GM12878 (cell line): ENCODE data around the gene IFITM2. TPM values are rescaled to one million over a fixed set of nuclear protein-coding genes. Genes with fewer than 3 reads are reported as not detected.

Source experiments
- ATAC-seq: fragments of 200-7000 bp; cut with Tn5 transposase; 3 replicates; pipeline ENCODE4 v1.9.1; 2020; ENCODE audit warnings: mild to moderate bottlenecking, moderate library complexity
- BruUV-seq: library from RNA; stranded (reverse); fragments of 400-500 nt; replicated peaks from 2 replicates; lab custom pipeline; 2021; lab: Mats Ljungman, UMichigan
- CTCF ChIA-PET: fragments of 300-600 bp; sonication (Branson Sonifier 250); formaldehyde crosslinking; extraction: SDS; loops from one replicate; lab custom pipeline; 2021; ENCODE audit warnings: inconsistent platforms; lab: Yijun Ruan, JAX
- POLR2A ChIA-PET: fragments of 350-600 bp; formaldehyde crosslinking; extraction: SDS; loops from one replicate; lab custom pipeline; 2021; ENCODE audit warnings: inconsistent platforms; lab: Charles Lee
- RAD21 ChIA-PET: fragments of 300-600 bp; sonication (Branson Sonifier 250); formaldehyde crosslinking; loops from one replicate; lab custom pipeline; 2023; ENCODE audit warnings: antibody characterized with exemption; ENCODE audit not compliant: unreplicated experiment; lab: Charles Lee
- SMC1A ChIA-PET: fragments of 300-600 bp; sonication (Branson Sonifier 250); formaldehyde crosslinking; loops from one replicate; lab custom pipeline; 2023; ENCODE audit not compliant: unreplicated experiment, uncharacterized antibody; lab: Charles Lee
- DNase-seq: peaks from one replicate; pipeline ENCODE4 v3.0.0-alpha.2; 2011; ENCODE audit warnings: low read depth, low spot score
- FAIRE-seq: peaks from 3 replicates; lab custom pipeline; 2011; peaks lifted over from hg19 to GRCh38; lab: Jason Lieb, UNC
- H2AFZ ChIP-seq: 2 replicates; pipeline ENCODE4 v1.6.0; 2011; ENCODE audit warnings: low read depth, low read length, control low read depth; ENCODE audit not compliant: control insufficient read depth
- H3K27ac ChIP-seq: 2 replicates; pipeline ENCODE4 v1.5.1; 2011; ENCODE audit warnings: control low read depth; ENCODE audit not compliant: control insufficient read depth, insufficient read depth
- H3K27me3 ChIP-seq, 2 experiments: replicated peaks in 1 of 2; 2 replicates each; pipeline versions ENCODE4 v1.6.0 to v1.6.1; 2011; ENCODE audit warnings: low read length in 1 of 2; ENCODE audit not compliant: control insufficient read depth in 2 of 2, insufficient read depth in 2 of 2
- H3K36me3 ChIP-seq, 2 experiments: 2 replicates each; pipeline ENCODE4 v1.5.1; 2011; ENCODE audit warnings: low read length in 1 of 2; ENCODE audit not compliant: control insufficient read depth in 2 of 2, insufficient read depth in 2 of 2
- H3K4me1 ChIP-seq: 2 replicates; pipeline ENCODE4 v1.6.1; 2011; ENCODE audit warnings: mild to moderate bottlenecking, low read length, moderate library complexity, mixed read lengths; ENCODE audit not compliant: control insufficient read depth, insufficient read depth
- H3K4me2 ChIP-seq: 2 replicates; pipeline ENCODE4 v1.6.0; 2011; ENCODE audit warnings: control low read depth; ENCODE audit not compliant: control insufficient read depth, insufficient read depth
- H3K4me3 ChIP-seq: fragments of 200-600 bp; sonication (generic); 2 replicates; pipeline ENCODE4 v1.5.1; 2016
- H3K79me2 ChIP-seq: 2 replicates; pipeline ENCODE4 v1.6.0; 2011; ENCODE audit warnings: low read length; ENCODE audit not compliant: control insufficient read depth, insufficient read depth
- H3K9ac ChIP-seq: 2 replicates; pipeline ENCODE4 v1.8.0; 2011; ENCODE audit warnings: low read length, control low read depth, mixed read lengths; ENCODE audit not compliant: control insufficient read depth, insufficient read depth
- H3K9me3 ChIP-seq: replicated peaks from 3 replicates; pipeline ENCODE4 v1.5.1; 2011; ENCODE audit warnings: mild to moderate bottlenecking, low read length; ENCODE audit not compliant: control insufficient read depth, insufficient read depth
- H4K20me1 ChIP-seq: 2 replicates; pipeline ENCODE4 v1.6.0; 2011; ENCODE audit not compliant: control insufficient read depth, insufficient read depth
- CEBPZ ChIP-seq: fragments of 150-350 bp; IDR thresholded peaks from 2 replicates; pipeline ENCODE4 v1.6.1; 2016; ENCODE audit warnings: low read depth, low read length
- FOXM1 ChIP-seq: IDR thresholded peaks from 2 replicates; pipeline ENCODE4 v1.6.1; 2012; ENCODE audit warnings: low read depth, mild to moderate bottlenecking, inconsistent platforms, low read length, moderate library complexity
- IKZF1 ChIP-seq: fragments of 450-650 bp; conservative IDR thresholded peaks from 2 replicates; pipeline ENCODE4 v1.6.1; 2017; ENCODE audit warnings: antibody characterized with exemption, mild to moderate bottlenecking
- NFYA ChIP-seq: IDR thresholded peaks from 2 replicates; pipeline ENCODE4 v1.6.1; 2011; ENCODE audit warnings: low read depth, mild to moderate bottlenecking, low read length, improper control_type of control experiment, borderline replicate concordance
- POU2F2 ChIP-seq: IDR thresholded peaks from 3 replicates; pipeline ENCODE4 v1.6.1; 2011; ENCODE audit warnings: low read depth, mild to moderate bottlenecking, low read length, borderline replicate concordance
- RCOR1 ChIP-seq: conservative IDR thresholded peaks from 2 replicates; pipeline ENCODE4 v1.6.1; 2012; ENCODE audit warnings: low read depth, low read length, improper control_type of control experiment
- YBX1 ChIP-seq: fragments of 450-650 bp; IDR thresholded peaks from 2 replicates; pipeline ENCODE4 v1.6.1; 2016; ENCODE audit warnings: antibody characterized with exemption
- ZSCAN29 ChIP-seq: fragments of 450-650 bp; IDR thresholded peaks from 2 replicates; pipeline ENCODE4 v1.6.1; 2017; ENCODE audit warnings: mild to moderate bottlenecking, moderate library complexity
- WGBS: methylation state at CpG from one replicate; pipeline ENCODE4 v1.1.6; 2016; ENCODE audit warnings: low lambda C conversion rate; ENCODE audit not compliant: insufficient replicate concordance, insufficient coverage; ENCODE audit errors: missing lambda C conversion rate; 5-methylcytosine and 5-hydroxymethylcytosine counted together
- in situ Hi-C: fragments of 300-500 bp; cut with MboI; formaldehyde crosslinking; loops from 9 replicates; pipeline ENCODE4 v1.14.3; 2018; ENCODE audit warnings: mixed read lengths
- intact Hi-C: fragments of 100-400 bp; cut with micrococcal nuclease; formaldehyde crosslinking; loops from one replicate; pipeline ENCODE4 v1.14.2; 2022; ENCODE audit not compliant: unreplicated experiment
- polyA plus RNA-seq, 11 experiments: library from polyadenylated mRNA; depleted of rRNA in 4 of 11; unstranded in 6 of 11; stranded (reverse) in 5 of 11; fragments of >200 nt; fragmentation: Nextera tagmentation in 4 of 11; fragmentation: Illumina TruSeq in 1 of 11; extraction: Ambion mirVana in 4 of 11; extraction: Trizol in 1 of 11; gene quantifications; 1 replicate in 1 of 11; 2 replicates in 10 of 11; pipeline versions ENCODE4 v1.2.1 to v1.2.3, GENCODE V29; 2011 to 2016; ENCODE audit warnings: inconsistent platforms in 2 of 11, missing spikeins in 2 of 11, low read depth in 1 of 11
- total RNA-seq, 4 experiments: library from RNA; depleted of rRNA in 3 of 4; stranded (reverse); fragments of >200 nt in 3 of 4; fragmentation: Illumina TruSeq in 1 of 4; extraction: Trizol in 1 of 4; gene quantifications; 2 replicates each; pipeline versions ENCODE4 v1.2.1 to v1.2.3, GENCODE V29; 2013 to 2021
- TF ChIP-seq, protein P1 (sequence below): fragments of 450-650 bp; IDR thresholded peaks from 2 replicates; pipeline ENCODE4 v1.6.1; 2018; ENCODE audit warnings: mild to moderate bottlenecking, low read depth, moderate library complexity; ENCODE audit not compliant: partially characterized antibody

Gene IFITM2
- total and polyA plus RNA-seq, 10 of the 15 experiments (the other 5 are each of a cell fraction or from before 2014, with no cell fraction given): 116 to 3,672 (median 724) TPM

GRCh38 chr11:279966-280705 lies 27.5 kb upstream of the IFITM2 start (continued):
- TF ChIP-seq CEBPZ (no peak), POU2F2 (no peak)
- TF ChIP-seq, all 136 proteins: peak for 2

DNA sequence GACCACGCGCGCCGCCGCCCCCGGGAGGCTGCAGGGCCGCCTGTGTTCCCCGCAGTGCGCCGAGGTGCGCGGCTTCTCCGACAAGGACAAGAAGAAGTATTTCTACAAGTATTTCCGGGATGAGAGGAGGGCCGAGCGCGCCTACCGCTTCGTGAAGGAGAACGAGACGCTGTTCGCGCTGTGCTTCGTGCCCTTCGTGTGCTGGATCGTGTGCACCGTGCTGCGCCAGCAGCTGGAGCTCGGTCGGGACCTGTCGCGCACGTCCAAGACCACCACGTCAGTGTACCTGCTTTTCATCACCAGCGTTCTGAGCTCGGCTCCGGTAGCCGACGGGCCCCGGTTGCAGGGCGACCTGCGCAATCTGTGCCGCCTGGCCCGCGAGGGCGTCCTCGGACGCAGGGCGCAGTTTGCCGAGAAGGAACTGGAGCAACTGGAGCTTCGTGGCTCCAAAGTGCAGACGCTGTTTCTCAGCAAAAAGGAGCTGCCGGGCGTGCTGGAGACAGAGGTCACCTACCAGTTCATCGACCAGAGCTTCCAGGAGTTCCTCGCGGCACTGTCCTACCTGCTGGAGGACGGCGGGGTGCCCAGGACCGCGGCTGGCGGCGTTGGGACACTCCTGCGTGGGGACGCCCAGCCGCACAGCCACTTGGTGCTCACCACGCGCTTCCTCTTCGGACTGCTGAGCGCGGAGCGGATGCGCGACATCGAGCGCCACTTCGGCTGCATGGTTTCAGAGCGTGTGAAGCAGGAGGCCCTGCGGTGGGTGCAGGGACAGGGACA lies 26.7 kb upstream of the IFITM2 start:
- Histone ChIP-seq H3K27ac (no peak overlapping the region), H2AFZ (no peak overlapping the region), H3K4me3 (no peak overlapping the region), H4K20me1 (no peaks in the 10 kb centered on the region), H3K36me3 (no peaks in the 10 kb centered on the region), H3K9me3 (no peaks in the 10 kb centered on the region; the same call in 2 of the 3 replicates), H3K79me2 (no peaks in the 10 kb centered on the region), H3K9ac (no peak overlapping the region), H3K4me1 (no peaks in the 10 kb centered on the region; the same call in 1 of the 2 replicates), H3K27me3 (peaks cover 15 to 20% of the 10 kb centered on the region in 2 experiments), H3K4me2 (no peak overlapping the region)
- 40% methylated on average over 79 of the region's 79 CpGs for WGBS
- ChIA-PET RAD21 (no interaction called here), CTCF (no interaction called here), SMC1A (no interaction called here), POLR2A (no interaction called here)
- no peak for FAIRE-seq
- in situ Hi-C loops: no loop called here
- intact Hi-C loops: no loop called here
- no TSS peak for BruUV-seq
- no peak for TF ChIP-seq YBX1
- no peak for TF ChIP-seq IKZF1
- no peak for TF ChIP-seq NFYA
- no peak for TF ChIP-seq RCOR1
- TF ChIP-seq, protein P1, sequence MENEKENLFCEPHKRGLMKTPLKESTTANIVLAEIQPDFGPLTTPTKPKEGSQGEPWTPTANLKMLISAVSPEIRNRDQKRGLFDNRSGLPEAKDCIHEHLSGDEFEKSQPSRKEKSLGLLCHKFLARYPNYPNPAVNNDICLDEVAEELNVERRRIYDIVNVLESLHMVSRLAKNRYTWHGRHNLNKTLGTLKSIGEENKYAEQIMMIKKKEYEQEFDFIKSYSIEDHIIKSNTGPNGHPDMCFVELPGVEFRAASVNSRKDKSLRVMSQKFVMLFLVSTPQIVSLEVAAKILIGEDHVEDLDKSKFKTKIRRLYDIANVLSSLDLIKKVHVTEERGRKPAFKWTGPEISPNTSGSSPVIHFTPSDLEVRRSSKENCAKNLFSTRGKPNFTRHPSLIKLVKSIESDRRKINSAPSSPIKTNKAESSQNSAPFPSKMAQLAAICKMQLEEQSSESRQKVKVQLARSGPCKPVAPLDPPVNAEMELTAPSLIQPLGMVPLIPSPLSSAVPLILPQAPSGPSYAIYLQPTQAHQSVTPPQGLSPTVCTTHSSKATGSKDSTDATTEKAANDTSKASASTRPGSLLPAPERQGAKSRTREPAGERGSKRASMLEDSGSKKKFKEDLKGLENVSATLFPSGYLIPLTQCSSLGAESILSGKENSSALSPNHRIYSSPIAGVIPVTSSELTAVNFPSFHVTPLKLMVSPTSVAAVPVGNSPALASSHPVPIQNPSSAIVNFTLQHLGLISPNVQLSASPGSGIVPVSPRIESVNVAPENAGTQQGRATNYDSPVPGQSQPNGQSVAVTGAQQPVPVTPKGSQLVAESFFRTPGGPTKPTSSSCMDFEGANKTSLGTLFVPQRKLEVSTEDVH: no peak
- TF ChIP-seq FOXM1: no peak
- no peak for TF ChIP-seq ZSCAN29
- no peak for ATAC-seq
- no peak for DNase-seq
